ENCODE results near the gene CACNB1. TPM values are rescaled to one million over a fixed set of nuclear protein-coding genes. Genes with fewer than 3 reads are reported as not detected.
"Not testable (repeated sequence)": the region's sequence is repeated elsewhere in the genome, so short reads cannot be mapped to it uniquely, and the experiment has no call there.

CACNB1 gene
- total RNA-seq, 1 donor from 2014 or later, result 11.8 TPM

DNA sequence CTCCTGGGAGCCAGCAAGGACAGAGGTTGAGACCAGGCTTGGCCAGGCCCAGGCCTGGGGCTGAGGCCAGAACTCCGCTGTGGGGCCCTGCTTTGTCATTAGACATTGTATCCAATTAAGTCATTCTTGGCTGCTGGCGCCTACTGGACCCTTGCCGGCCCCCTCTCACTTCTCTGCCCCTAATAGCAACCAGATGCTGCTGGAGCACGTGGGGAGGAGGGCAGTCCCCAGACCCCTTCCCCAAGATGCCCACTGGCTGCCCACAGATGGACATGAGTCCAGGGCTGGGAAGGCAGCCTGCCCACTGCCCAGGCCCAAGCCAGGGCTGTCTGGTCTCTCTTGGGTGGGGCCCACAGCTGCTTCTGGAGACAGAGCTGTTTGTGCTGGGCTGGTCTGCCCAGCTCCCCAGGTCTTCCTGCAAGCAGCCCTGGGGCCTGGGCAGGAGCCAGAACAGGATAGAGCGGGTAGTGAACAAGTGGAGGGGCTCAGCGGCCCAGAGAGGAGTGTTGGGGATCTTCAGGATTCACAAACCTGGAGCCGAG lies 53.8 kb downstream of the CACNB1 start:
- intact Hi-C loops (cut with DNase I), result loop anchor here (5.0 kb wide), 1 partner anchor 41 kb away; no protein-coding TSS in a partner anchor

GRCh38 chr17:39141915-39142664 lies 55.4 kb downstream of the CACNB1 start:
- intact Hi-C loops (cut with DNase I), result loop anchor here (5.0 kb wide), 1 partner anchor 40 kb away; no protein-coding TSS in a partner anchor
- no peak for DNase-seq (ENCODE audit: low spot score)

More for the DNA sequence above, 53.8 kb downstream of the CACNB1 start:
- DNase-seq (ENCODE audit: low spot score), result no peak

- intact Hi-C loops (cut with DNase I), result loop anchor here (5.0 kb wide), 1 partner anchor 39 kb away; no protein-coding TSS in a partner anchor
- DNase-seq (ENCODE audit: low spot score), result no peak
These were observed 56.2 kb downstream of the CACNB1 start for GRCh38 chr17:39141294-39141693.

DNA sequence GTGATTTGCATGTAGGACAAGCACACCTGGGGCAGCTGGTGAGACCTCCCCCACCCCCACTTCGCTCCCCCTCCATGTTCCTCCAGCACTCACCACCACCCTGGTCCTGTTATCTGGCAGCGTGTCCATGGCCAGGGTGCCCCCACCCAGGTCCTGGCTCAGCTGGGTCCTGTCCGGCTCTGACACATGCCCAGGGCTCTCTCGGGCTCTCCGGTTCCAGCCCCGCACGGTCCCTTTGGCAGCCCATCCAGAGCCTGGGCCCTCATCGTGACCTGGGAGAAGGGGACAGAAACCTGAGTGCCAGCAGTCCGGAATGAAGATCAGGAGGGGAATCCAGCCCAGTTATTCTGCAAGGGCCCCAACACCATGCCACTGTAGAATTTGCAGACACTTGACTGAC lies 57.9 kb downstream of the CACNB1 start:
- DNase-seq (ENCODE audit: low spot score), result no peak
- intact Hi-C loops (cut with DNase I), result loop anchor here (5.0 kb wide), 1 partner anchor 57 kb away; no protein-coding TSS in a partner anchor

- intact Hi-C loops (cut with DNase I), result loop anchor here (5.0 kb wide), 1 partner anchor 57 kb away; no protein-coding TSS in a partner anchor
- no peak for DNase-seq (ENCODE audit: low spot score)
These were observed 58.3 kb downstream of the CACNB1 start for GRCh38 chr17:39139161-39139511.

GRCh38 chr17:39138431-39139160 lies 58.9 kb downstream of the CACNB1 start:
- DNase-seq (ENCODE audit: low spot score), result no peak
- intact Hi-C loops (cut with DNase I), result loop anchor here (5.0 kb wide), 1 partner anchor 56 kb away; no protein-coding TSS in a partner anchor

GRCh38 chr17:39134878-39135277 lies 62.6 kb downstream of the CACNB1 start:
- intact Hi-C loops (cut with DNase I), result loop anchor here (5.0 kb wide), 1 partner anchor 53 kb away; no protein-coding TSS in a partner anchor
- DNase-seq (ENCODE audit: low spot score), result no peak

DNA sequence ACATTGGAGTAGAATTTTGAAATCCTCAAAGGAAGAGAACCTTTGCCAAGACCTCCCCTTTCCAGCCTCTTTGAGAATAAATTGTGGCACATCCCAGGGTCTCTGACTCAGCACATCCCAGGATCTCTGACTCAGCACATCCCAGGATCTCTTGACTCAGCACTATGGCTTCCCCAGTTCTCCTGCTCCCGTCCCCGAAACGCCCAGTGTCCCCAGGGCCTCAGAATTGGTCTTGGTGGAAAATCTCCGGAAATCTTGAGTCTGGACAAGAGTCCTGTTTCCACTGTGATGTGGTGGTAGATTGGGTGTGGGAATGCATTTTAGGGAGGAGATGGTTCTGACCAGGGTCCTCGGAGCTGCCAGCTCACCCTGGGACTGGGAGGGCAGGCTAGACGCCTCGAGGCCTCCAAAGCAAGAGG lies 65.3 kb downstream of the CACNB1 start:
- intact Hi-C loops (cut with DNase I), result no loop called here
- no peak for DNase-seq (ENCODE audit: low spot score)

- intact Hi-C loops (cut with DNase I), result no loop called here
These were observed 65.9 kb downstream of the CACNB1 start for GRCh38 chr17:39131616-39132015.

DNA sequence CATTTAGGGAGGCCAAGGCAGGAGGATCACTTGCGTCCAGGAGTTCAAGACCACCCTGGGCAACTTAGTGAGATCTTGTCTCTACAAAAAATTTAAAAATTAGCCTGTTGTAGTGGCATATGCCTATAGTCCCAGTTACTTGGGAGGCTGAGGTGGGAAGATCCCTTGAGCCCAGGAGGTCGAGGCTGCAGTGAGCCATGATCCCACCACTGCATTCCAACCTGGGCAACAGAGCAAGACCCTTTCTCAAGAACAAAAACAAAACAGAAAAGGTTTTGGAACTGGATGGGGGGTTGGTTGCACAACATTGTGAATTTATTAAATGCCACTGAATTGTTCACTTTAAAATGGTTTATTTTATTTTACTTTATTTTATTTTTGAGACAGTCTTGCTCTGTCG lies 67.3 kb downstream of the CACNB1 start:
- intact Hi-C loops (cut with DNase I), result no loop called here

More at GRCh38 chr17:39131616-39132015, 65.9 kb downstream of the CACNB1 start:
- no peak for DNase-seq (ENCODE audit: low spot score)

GRCh38 chr17:39129544-39129943 lies 67.9 kb downstream of the CACNB1 start:
- intact Hi-C loops (cut with DNase I); DNase-seq (ENCODE audit: low spot score): not testable (repeated sequence)

More for the DNA sequence above, 67.3 kb downstream of the CACNB1 start:
- DNase-seq (ENCODE audit: low spot score), result no peak

- intact Hi-C loops (cut with DNase I), result no loop called here
- DNase-seq (ENCODE audit: low spot score), result no peak
These were observed 71.0 kb downstream of the CACNB1 start for GRCh38 chr17:39126436-39126835.

DNA sequence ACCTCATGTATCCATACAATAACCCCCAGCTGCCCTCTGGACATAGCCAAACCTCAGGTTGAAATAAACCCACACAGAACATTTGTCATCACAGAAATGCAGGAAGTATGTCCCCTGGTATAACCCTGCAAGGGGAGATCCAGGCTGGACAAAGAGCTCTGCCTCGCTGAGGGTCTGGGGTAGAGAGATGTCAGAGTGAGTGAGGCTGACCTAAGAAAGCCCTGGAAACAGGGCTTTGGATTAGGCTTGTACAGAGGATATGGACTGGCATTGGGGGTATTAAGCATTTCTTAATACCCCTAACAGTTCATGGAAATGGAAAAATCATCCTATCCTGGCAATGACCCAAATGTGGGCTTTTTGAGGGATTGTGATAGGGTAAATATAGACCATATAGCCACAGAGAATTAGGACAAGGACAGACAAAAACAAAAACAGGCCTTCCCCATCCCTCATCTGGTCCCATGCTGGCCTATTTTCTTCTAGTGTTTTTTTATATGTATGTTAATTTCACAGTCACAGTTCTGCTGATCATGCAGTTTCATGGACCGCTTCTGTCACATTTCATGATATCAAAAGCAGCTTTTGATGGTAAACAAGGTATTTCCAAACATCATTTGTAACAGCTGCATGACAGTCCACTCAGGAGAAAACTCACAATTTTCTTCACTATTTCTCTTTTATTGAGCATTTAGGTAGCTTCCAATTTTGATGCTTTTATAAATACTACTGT lies 72.2 kb downstream of the CACNB1 start:
- intact Hi-C loops (cut with DNase I), result no loop called here
- DNase-seq (ENCODE audit: low spot score), result no peak

DNA sequence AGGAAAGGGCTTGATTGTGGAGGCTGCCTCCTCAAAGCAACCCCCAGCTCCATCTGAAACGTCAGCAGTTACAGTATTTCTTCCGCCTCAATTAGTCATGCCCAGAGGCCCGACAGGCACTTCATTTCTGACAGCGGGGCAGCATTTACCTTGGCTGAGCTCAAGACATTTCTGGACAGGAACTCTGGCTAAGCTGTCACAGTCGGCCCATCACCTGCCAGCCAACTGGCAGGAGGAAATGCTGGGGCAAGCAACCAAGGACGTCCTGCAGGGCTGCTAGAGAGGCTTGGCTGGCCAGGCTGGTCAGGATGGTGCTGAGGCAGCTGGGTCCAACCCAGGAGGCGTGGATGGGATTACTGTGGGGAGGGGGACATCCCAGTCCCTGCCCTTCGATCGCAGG lies 73.8 kb downstream of the CACNB1 start:
- intact Hi-C loops (cut with DNase I), result no loop called here
- no peak for DNase-seq (ENCODE audit: low spot score)

Other genes starting within 250 kb of the CACNB1 start
- not detected for gene FBXO47, start 230.3 kb downstream of the CACNB1 start, total RNA-seq
- gene PLXDC1, start 46.0 kb downstream of the CACNB1 start, total RNA-seq, result 21.4 TPM
- gene ARL5C, start 31.5 kb downstream of the CACNB1 start, total RNA-seq, result not detected
- gene RPL19, start 2.6 kb upstream of the CACNB1 start, total RNA-seq, result 753 TPM
- 0.67 TPM for gene STAC2, start 28.3 kb upstream of the CACNB1 start, total RNA-seq
- 11.0 TPM for gene FBXL20, start 204.0 kb upstream of the CACNB1 start, total RNA-seq

All from cardiac septum (tissue), 1 donor.